SH-SY5Y (cell line): ENCODE results near the gene NR1I3.

ENCODE experiments used
- GATA2 ChIP-seq: IDR thresholded peaks from 2 replicates; pipeline ENCODE4 v1.6.1; 2011; ENCODE audit warnings: mild to moderate bottlenecking, low read depth, low read length
- GATA3 ChIP-seq: IDR thresholded peaks from 2 replicates; pipeline ENCODE4 v1.6.1; 2011; ENCODE audit warnings: low read depth, mild to moderate bottlenecking, low read length, moderate library complexity

The NR1I3 gene

GRCh38 chr1:161225534-161226319, 12.3 kb downstream of the NR1I3 start, which contains the start of gene TOMM40L:
TSS of gene TOMM40L (plus strand) at chr1:161226060. CDS start at chr1:161226490, 430 bp downstream.
- TF ChIP-seq GATA3 (no peak), GATA2 (no peak; the same call in 1 of the 2 replicates)

- no peak for TF ChIP-seq GATA2
- TF ChIP-seq GATA3, result no peak
These were observed 12.8 kb downstream of the NR1I3 start for GRCh38 chr1:161225178-161225533.

- TF ChIP-seq GATA2, result no peak
- no peak for TF ChIP-seq GATA3
These were observed 14.0 kb downstream of the NR1I3 start for GRCh38 chr1:161223805-161224694.

GRCh38 chr1:161222175-161223019, 15.6 kb downstream of the NR1I3 start:
- no peak for TF ChIP-seq GATA2
- no peak for TF ChIP-seq GATA3

- TF ChIP-seq GATA3 (no peak), GATA2 (no peak)
These were observed 18.0 kb downstream of the NR1I3 start for GRCh38 chr1:161220002-161220401.

GRCh38 chr1:161219078-161219892, 18.7 kb downstream of the NR1I3 start:
- TF ChIP-seq GATA3 (no peak), GATA2 (no peak)

- no peak for TF ChIP-seq GATA2
- TF ChIP-seq GATA3, result no peak
These were observed 19.5 kb downstream of the NR1I3 start for GRCh38 chr1:161218301-161219077.

GRCh38 chr1:161217831-161218230, 20.2 kb downstream of the NR1I3 start:
- TF ChIP-seq GATA3 (no peak), GATA2 (no peak)

- TF ChIP-seq GATA3, result no peak
- TF ChIP-seq GATA2, result no peak
These were observed 20.9 kb downstream of the NR1I3 start for GRCh38 chr1:161216945-161217712.

GRCh38 chr1:161215076-161215475, 22.9 kb downstream of the NR1I3 start, which contains the start of gene FCER1G:
TSS of gene FCER1G (plus strand) at chr1:161215295. CDS start at chr1:161215322, 27 bp downstream.
- TF ChIP-seq GATA2, result no peak
- TF ChIP-seq GATA3, result no peak

GRCh38 chr1:161214369-161214768, 23.6 kb downstream of the NR1I3 start:
- TF ChIP-seq GATA2 (no peak), GATA3 (no peak)

- TF ChIP-seq GATA3 (no peak), GATA2 (no peak)
These were observed 28.1 kb downstream of the NR1I3 start for GRCh38 chr1:161209790-161210409.

- TF ChIP-seq GATA2 (no peak), GATA3 (no peak)
These were observed 30.8 kb downstream of the NR1I3 start for GRCh38 chr1:161207173-161207572.
